Endothelial cell of umbilical vein (primary cell): ENCODE measurements around the gene CYP2D6. TPM values are rescaled to one million over a fixed set of nuclear protein-coding genes. Genes with fewer than 3 reads are reported as not detected.

Experiments
- BruUV-seq: library from RNA; stranded (reverse); fragments of 400-500 nt; replicated peaks from 2 replicates; lab custom pipeline; 2021; lab: Mats Ljungman, UMichigan
- CTCF ChIA-PET: fragments of 300-600, 350-600 bp; sonication (Branson Sonifier 250); formaldehyde crosslinking; loops from one replicate; lab custom pipeline; 2021; ENCODE audit warnings: antibody characterized with exemption, inconsistent platforms; lab: Charles Lee
- POLR2A ChIA-PET: fragments of 300-600, 350-600 bp; sonication (Branson Sonifier 250); formaldehyde crosslinking; loops from one replicate; lab custom pipeline; 2021; ENCODE audit warnings: antibody characterized with exemption, inconsistent platforms; lab: Charles Lee
- DNase-seq: peaks from one replicate; pipeline ENCODE4 v3.0.0-alpha.2; 2011; ENCODE audit warnings: low read depth, low spot score
- FAIRE-seq: peaks from 2 replicates; lab custom pipeline; 2011; peaks lifted over from hg19 to GRCh38; lab: Jason Lieb, UNC
- H2AFZ ChIP-seq: 2 replicates; pipeline ENCODE4 v1.6.0; 2012; ENCODE audit warnings: low read depth, low read length, control low read depth, inconsistent platforms
- H3K27ac ChIP-seq: 2 replicates; pipeline ENCODE4 v1.5.1; 2011; ENCODE audit warnings: low read depth, mild to moderate bottlenecking, control low read depth, low read length, moderate library complexity; ENCODE audit not compliant: insufficient read depth
- H3K27me3 ChIP-seq, 2 experiments: 2 replicates each; pipeline versions ENCODE4 v1.6.0 to v1.6.1; 2011; ENCODE audit warnings: low read length in 2 of 2, mixed read lengths in 1 of 2; ENCODE audit not compliant: control insufficient read depth in 2 of 2, insufficient read depth in 2 of 2
- H3K36me3 ChIP-seq, 2 experiments: 2 replicates in 1 of 2; 3 replicates in 1 of 2; pipeline ENCODE4 v1.5.1; 2011; ENCODE audit warnings: low read length in 2 of 2, mild to moderate bottlenecking in 1 of 2, moderate library complexity in 1 of 2; ENCODE audit not compliant: control insufficient read depth in 2 of 2, insufficient read depth in 2 of 2; ENCODE audit errors: extremely low read depth in 1 of 2
- H3K4me1 ChIP-seq: 3 replicates; pipeline ENCODE4 v1.5.1; 2011; ENCODE audit warnings: mild to moderate bottlenecking, low read length; ENCODE audit not compliant: control insufficient read depth, insufficient read depth; ENCODE audit errors: extremely low read depth
- H3K4me2 ChIP-seq: 2 replicates; pipeline ENCODE4 v1.6.1; 2011; ENCODE audit warnings: low read length, control low read depth, mixed read lengths; ENCODE audit not compliant: insufficient read depth
- H3K4me3 ChIP-seq, 3 experiments: fragments of 200-600 bp in 1 of 3; sonication (generic), shearing (Covaris generic) in 1 of 3; replicated peaks in 1 of 3; 2 replicates each; pipeline ENCODE4 v1.5.1; 2011 to 2016; ENCODE audit warnings: control low read depth in 3 of 3, low read length in 3 of 3, mild to moderate bottlenecking in 2 of 3, inconsistent platforms in 1 of 3, low read depth in 1 of 3, moderate library complexity in 1 of 3; ENCODE audit not compliant: insufficient read depth in 1 of 3
- H3K79me2 ChIP-seq: 2 replicates; pipeline ENCODE4 v1.6.0; 2012; ENCODE audit warnings: low read length, inconsistent platforms; ENCODE audit not compliant: control insufficient read depth, insufficient read depth
- H3K9ac ChIP-seq: replicated peaks from 2 replicates; pipeline ENCODE3; 2011; ENCODE audit warnings: low read length, control low read depth; ENCODE audit not compliant: insufficient read depth; ENCODE audit errors: extremely low read depth
- H3K9me1 ChIP-seq: replicated peaks from 3 replicates; pipeline ENCODE4 v1.6.0; 2011; ENCODE audit warnings: mild to moderate bottlenecking, low read length; ENCODE audit not compliant: control insufficient read depth, insufficient read depth; ENCODE audit errors: extremely low read depth
- H3K9me3 ChIP-seq: replicated peaks from 2 replicates; pipeline ENCODE4 v1.5.1; 2012; ENCODE audit warnings: low read length, inconsistent platforms; ENCODE audit not compliant: control insufficient read depth, insufficient read depth
- H4K20me1 ChIP-seq: replicated peaks from 2 replicates; pipeline ENCODE3; 2011; ENCODE audit warnings: mild to moderate bottlenecking, low read length; ENCODE audit not compliant: control insufficient read depth, insufficient read depth; ENCODE audit errors: extremely low read depth
- CTCF ChIP-seq, 2 donors: IDR thresholded peaks; 1 replicate in 1 of 2; 2 replicates in 1 of 2; pipeline ENCODE4 v1.5.1; 2011; ENCODE audit warnings: low read length in 2 of 2, mild to moderate bottlenecking in 2 of 2, moderate library complexity in 2 of 2, control low read depth in 1 of 2, inconsistent platforms in 1 of 2, low read depth in 1 of 2; ENCODE audit not compliant: insufficient read depth in 1 of 2; ENCODE audit errors: extremely low read depth in 1 of 2
- EZH2 ChIP-seq: IDR thresholded peaks from 2 replicates; pipeline ENCODE4 v1.6.1; 2012; ENCODE audit warnings: borderline replicate concordance, low read depth, mild to moderate bottlenecking, moderate library complexity, low read length, inconsistent platforms; ENCODE audit not compliant: severe bottlenecking
- FOS ChIP-seq: IDR thresholded peaks from 2 replicates; pipeline ENCODE4 v1.6.1; 2011; ENCODE audit warnings: mild to moderate bottlenecking, low read length, moderate library complexity, borderline replicate concordance; ENCODE audit not compliant: insufficient read depth
- GATA2 ChIP-seq: IDR thresholded peaks from 2 replicates; pipeline ENCODE4 v1.7.0; 2011; ENCODE audit warnings: low read depth, mild to moderate bottlenecking, moderate library complexity, mixed read lengths, low read length; ENCODE audit not compliant: insufficient read length, insufficient read depth
- JUN ChIP-seq: IDR thresholded peaks from 2 replicates; pipeline ENCODE4 v1.6.1; 2011; ENCODE audit warnings: borderline replicate concordance, low read depth; ENCODE audit not compliant: insufficient read length, insufficient read depth
- MAX ChIP-seq: IDR thresholded peaks from 2 replicates; pipeline ENCODE4 v1.6.1; 2011; ENCODE audit not compliant: insufficient read depth, insufficient read length
- MYC ChIP-seq: IDR thresholded peaks from one replicate; pipeline ENCODE4 v1.6.1; 2011; ENCODE audit warnings: mild to moderate bottlenecking, low read depth, low read length
- POLR2A ChIP-seq: IDR thresholded peaks from 2 replicates; pipeline ENCODE4 v1.6.1; 2012; ENCODE audit warnings: low read depth, mild to moderate bottlenecking, control low read depth, low read length
- POLR2AphosphoS5 ChIP-seq: IDR thresholded peaks from 2 replicates; pipeline ENCODE4 v1.6.1; 2012; ENCODE audit warnings: low read depth, mild to moderate bottlenecking, control low read depth, low read length, moderate library complexity; ENCODE audit not compliant: insufficient read depth
- dilution Hi-C: fragments of 300-500 bp; cut with MboI; formaldehyde crosslinking; loops from one replicate; pipeline ENCODE4 v1.15.0; 2019; ENCODE audit warnings: low sequenced_read_pairs; ENCODE audit not compliant: extremely low pct_ligation_motif_present
- intact Hi-C: fragments of 100-400 bp; cut with micrococcal nuclease; formaldehyde crosslinking; loops from one replicate; pipeline ENCODE4 v1.10.0; 2022
- polyA plus RNA-seq, 4 experiments: library from polyadenylated mRNA; depleted of rRNA in 3 of 4; stranded (reverse) in 3 of 4; unstranded in 1 of 4; fragments of >200 nt; gene quantifications; 2 replicates each; pipeline versions ENCODE4 v1.2.1 to v1.2.3, GENCODE V29; 2011 to 2012; ENCODE audit warnings: missing spikeins in 1 of 4
- total RNA-seq: library from RNA; stranded (reverse); gene quantifications from 2 replicates; pipeline ENCODE4 v1.2.3, GENCODE V29; 2021

Gene CYP2D6
- total and polyA plus RNA-seq, 2 donors (not counting 3 experiments of a cell fraction or from before 2014, with no cell fraction given) = 0.25 to 0.91 TPM

- dilution Hi-C loops (no loop called here), intact Hi-C loops (loop anchor here (1.0 kb wide), 1 partner anchor 8 kb away; the partner anchor contains the start of gene NAGA)
- TF ChIP-seq POLR2AphosphoS5 (no peak), MAX (no peak), CTCF (IDR thresholded peaks at IDR 0.05; ENCODE audit: extremely low read depth in 1 of 2, insufficient read depth in 1 of 2, low read depth in 1 of 2, low read length in 2 of 2) (no peak), GATA2 (no peak), EZH2 (no peak), MYC (no peak), POLR2A (no peak), FOS (no peak), JUN (no peak)
- peaks cover 19% of the 10 kb centered on the region for H3K4me1 ChIP-seq
- BruUV-seq = no TSS peak
- peak overlapping the region in 2 of 3 experiments; percentile 6 to 7 for H3K4me3 ChIP-seq
- ChIA-PET CTCF (interaction anchor here (3.0 kb wide), 1 partner anchor 12 kb away, joined by 26 read pairs; the partner anchor contains the start of gene NDUFA6), POLR2A (interaction anchor here (0.8 kb wide), 1 partner anchor 9 kb away, joined by 3 read pairs; no protein-coding TSS in a partner anchor)
- DNase-seq (peak; percentile 16), FAIRE-seq (peak; percentile 60)
- peak overlapping the region; percentile 74 for H3K27ac ChIP-seq
- no peaks in the 10 kb centered on the region for H3K27me3 ChIP-seq
- no peaks in the 10 kb centered on the region for H3K9me1 ChIP-seq
- peak overlapping the region; percentile 5 for H2AFZ ChIP-seq
- H3K9ac ChIP-seq = peak overlapping the region; percentile 91
- peaks cover 22% of the 10 kb centered on the region for H3K79me2 ChIP-seq
- H3K4me2 ChIP-seq = peak overlapping the region; percentile 33
- H3K9me3 ChIP-seq = no peaks in the 10 kb centered on the region
- H3K36me3 ChIP-seq = peaks cover 12 to 21% of the 10 kb centered on the region in 2 experiments
- H4K20me1 ChIP-seq = no peaks in the 10 kb centered on the region
These were observed 51.9 kb downstream of the CYP2D6 start for GRCh38 chr22:42078469-42079318.
